Uterus (tissue), 4 donors: ENCODE measurements around the gene ADK. TPM values are rescaled to one million over a fixed set of nuclear protein-coding genes. Genes with fewer than 3 reads are reported as not detected.
"Not testable (repeated sequence)": the region's sequence is repeated elsewhere in the genome, so short reads cannot be mapped to it uniquely, and the experiment has no call there.

ENCODE experiments used
- DNase-seq, 2 donors: peaks; one replicate each; pipeline ENCODE4 v3.0.0-alpha.2; 2019 to 2020
- H3K27ac ChIP-seq, 2 donors: fragments of 200-600 bp; sonication (generic); 1 replicate in 1 of 2; 2 replicates in 1 of 2; pipeline ENCODE4 v1.5.1; 2016 to 2018
- H3K27me3 ChIP-seq, 2 donors: fragments of 200-600 bp; sonication (generic); one replicate each; pipeline ENCODE4 v1.5.1; 2018 to 2019; ENCODE audit warnings: control low read depth in 1 of 2
- H3K36me3 ChIP-seq, 2 donors: fragments of 200-600 bp; sonication (generic); one replicate each; pipeline ENCODE4 v1.5.1; 2019; ENCODE audit warnings: control low read depth in 1 of 2
- H3K4me1 ChIP-seq, 2 donors: fragments of 200-600 bp; sonication (generic); one replicate each; pipeline ENCODE4 v1.5.1; 2018 to 2019; ENCODE audit warnings: control low read depth in 1 of 2
- H3K4me3 ChIP-seq, 2 donors: fragments of 200-600 bp; sonication (generic); 1 replicate in 1 of 2; 2 replicates in 1 of 2; pipeline ENCODE4 v1.5.1; 2018 to 2019; ENCODE audit warnings: mild to moderate bottlenecking in 1 of 2
- H3K9me3 ChIP-seq, 2 donors: fragments of 200-600 bp; sonication (generic); one replicate each; pipeline ENCODE4 v1.5.1; 2019; ENCODE audit warnings: control low read depth in 1 of 2
- POLR2A ChIP-seq, 2 donors: fragments of 450-650 bp; IDR thresholded peaks; one replicate each; pipeline ENCODE4 v1.6.1; 2016; ENCODE audit warnings: antibody characterized with exemption in 2 of 2, mild to moderate bottlenecking in 1 of 2, moderate library complexity in 1 of 2
- intact Hi-C: fragments of 100-400 bp; cut with DNase I; formaldehyde crosslinking; loops from one replicate; pipeline ENCODE4 v1.15.1; 2023; ENCODE audit warnings: low total_unique reads
- total RNA-seq, 4 donors: library from RNA; depleted of rRNA in 3 of 4; stranded (reverse); fragments of >200 nt in 3 of 4; gene quantifications; one replicate each; pipeline versions ENCODE4 v1.1.0 to v1.2.4, GENCODE V29; 2014 to 2023
- TF ChIP-seq, protein P1 (sequence below), 4 experiments: fragments of 200-600 bp in 2 of 4; fragments of 450-650 bp in 2 of 4; sonication (generic) in 2 of 4; IDR thresholded peaks; one replicate each; pipeline ENCODE4 v1.5.1; 2016 to 2019; ENCODE audit warnings: antibody characterized with exemption in 4 of 4, mild to moderate bottlenecking in 2 of 4, moderate library complexity in 1 of 4
- donor health status: DM: yes; HTN: yes; CAD: no.

Gene ADK
- total RNA-seq, 4 donors from 2014 or later, result 12.6 to 41.1 (median 19.0) TPM

DNA sequence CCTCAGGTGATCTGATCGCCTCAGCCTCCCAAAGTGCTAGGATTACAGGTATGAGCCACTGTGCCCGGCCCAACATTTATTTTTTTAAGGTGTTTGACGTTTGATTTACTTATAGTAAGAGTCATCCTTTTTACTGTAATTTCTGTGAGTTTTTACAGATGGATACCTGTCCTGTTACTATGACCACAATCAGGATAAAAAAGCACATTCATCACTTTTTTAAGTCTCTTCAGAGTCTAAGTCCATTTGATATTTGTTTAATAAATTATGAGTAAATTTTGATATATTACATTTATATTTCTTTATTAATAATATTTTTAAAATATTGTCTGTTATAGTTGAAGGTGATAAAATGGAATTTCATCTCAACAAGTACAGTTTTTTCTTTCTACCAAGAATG lies 374.9 kb downstream of the ADK start:
- H3K4me3 ChIP-seq, result no peak overlapping the region
- H3K9me3 ChIP-seq, result no peaks in the 10 kb centered on the region
- H3K27ac ChIP-seq, result no peak overlapping the region
- no peak for DNase-seq
- intact Hi-C loops, result no loop called here
- TF ChIP-seq, protein P1, sequence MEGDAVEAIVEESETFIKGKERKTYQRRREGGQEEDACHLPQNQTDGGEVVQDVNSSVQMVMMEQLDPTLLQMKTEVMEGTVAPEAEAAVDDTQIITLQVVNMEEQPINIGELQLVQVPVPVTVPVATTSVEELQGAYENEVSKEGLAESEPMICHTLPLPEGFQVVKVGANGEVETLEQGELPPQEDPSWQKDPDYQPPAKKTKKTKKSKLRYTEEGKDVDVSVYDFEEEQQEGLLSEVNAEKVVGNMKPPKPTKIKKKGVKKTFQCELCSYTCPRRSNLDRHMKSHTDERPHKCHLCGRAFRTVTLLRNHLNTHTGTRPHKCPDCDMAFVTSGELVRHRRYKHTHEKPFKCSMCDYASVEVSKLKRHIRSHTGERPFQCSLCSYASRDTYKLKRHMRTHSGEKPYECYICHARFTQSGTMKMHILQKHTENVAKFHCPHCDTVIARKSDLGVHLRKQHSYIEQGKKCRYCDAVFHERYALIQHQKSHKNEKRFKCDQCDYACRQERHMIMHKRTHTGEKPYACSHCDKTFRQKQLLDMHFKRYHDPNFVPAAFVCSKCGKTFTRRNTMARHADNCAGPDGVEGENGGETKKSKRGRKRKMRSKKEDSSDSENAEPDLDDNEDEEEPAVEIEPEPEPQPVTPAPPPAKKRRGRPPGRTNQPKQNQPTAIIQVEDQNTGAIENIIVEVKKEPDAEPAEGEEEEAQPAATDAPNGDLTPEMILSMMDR (IDR thresholded peaks at IDR 0.05), result no peak
- no peak for TF ChIP-seq POLR2A (IDR thresholded peaks at IDR 0.05)
- H3K36me3 ChIP-seq, result no peaks in the 10 kb centered on the region
- H3K27me3 ChIP-seq, result no peaks in the 10 kb centered on the region
- H3K4me1 ChIP-seq, result no peaks in the 10 kb centered on the region

DNA sequence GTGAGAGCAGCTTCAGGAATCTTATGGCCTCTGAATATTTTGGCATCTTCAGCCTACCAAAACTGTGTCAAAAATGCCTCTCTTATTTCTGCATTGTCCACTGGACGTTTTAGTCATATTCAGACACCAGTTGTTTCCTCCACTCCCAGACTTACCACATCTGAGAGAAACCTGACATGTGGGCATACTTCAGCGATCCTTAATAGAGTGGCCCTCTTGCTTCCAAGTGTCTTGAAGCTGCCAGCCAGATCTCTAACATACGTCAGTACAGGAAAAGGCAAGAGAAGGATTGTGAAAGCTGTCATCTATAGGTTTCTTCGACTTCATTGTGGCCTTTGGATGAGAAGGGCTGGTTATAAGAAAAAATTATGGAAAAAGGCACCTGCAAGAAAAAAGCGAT lies 376.6 kb downstream of the ADK start:
- H3K36me3 ChIP-seq, intact Hi-C loops, H3K27ac ChIP-seq, H3K4me1 ChIP-seq, H3K4me3 ChIP-seq, H3K27me3 ChIP-seq, DNase-seq, H3K9me3 ChIP-seq: not testable (repeated sequence)

DNA sequence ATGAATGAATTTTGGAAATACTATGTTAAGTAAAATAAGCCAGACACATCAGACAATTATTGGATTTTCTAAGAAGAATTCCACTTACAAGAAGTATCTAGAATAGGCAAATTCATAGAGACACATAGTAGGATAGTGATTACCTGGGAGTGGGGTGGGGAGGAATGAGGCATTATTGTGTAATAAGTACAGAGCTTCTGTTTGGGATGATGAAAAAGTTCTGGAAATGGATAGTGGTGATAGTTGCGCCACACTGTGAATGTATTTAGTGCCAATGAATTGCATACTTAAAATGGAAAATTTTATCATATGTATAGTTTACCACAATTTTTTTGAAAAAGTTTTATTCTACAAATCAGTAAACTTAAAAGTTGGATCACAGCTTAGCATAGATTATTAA lies 378.2 kb downstream of the ADK start:
- H3K4me3 ChIP-seq, result no peak overlapping the region
- TF ChIP-seq, protein P1 (IDR thresholded peaks at IDR 0.05), result no peak
- TF ChIP-seq POLR2A (IDR thresholded peaks at IDR 0.05), result no peak
- H3K36me3 ChIP-seq, result no peaks in the 10 kb centered on the region
- H3K27ac ChIP-seq, result no peak overlapping the region
- no peaks in the 10 kb centered on the region for H3K27me3 ChIP-seq
- no peak for DNase-seq
- intact Hi-C loops, result no loop called here
- H3K4me1 ChIP-seq, result no peaks in the 10 kb centered on the region
- no peaks in the 10 kb centered on the region for H3K9me3 ChIP-seq

- no peaks in the 10 kb centered on the region for H3K9me3 ChIP-seq
- intact Hi-C loops, result no loop called here
These were observed 380.0 kb downstream of the ADK start for GRCh38 chr10:74530981-74531380.

DNA sequence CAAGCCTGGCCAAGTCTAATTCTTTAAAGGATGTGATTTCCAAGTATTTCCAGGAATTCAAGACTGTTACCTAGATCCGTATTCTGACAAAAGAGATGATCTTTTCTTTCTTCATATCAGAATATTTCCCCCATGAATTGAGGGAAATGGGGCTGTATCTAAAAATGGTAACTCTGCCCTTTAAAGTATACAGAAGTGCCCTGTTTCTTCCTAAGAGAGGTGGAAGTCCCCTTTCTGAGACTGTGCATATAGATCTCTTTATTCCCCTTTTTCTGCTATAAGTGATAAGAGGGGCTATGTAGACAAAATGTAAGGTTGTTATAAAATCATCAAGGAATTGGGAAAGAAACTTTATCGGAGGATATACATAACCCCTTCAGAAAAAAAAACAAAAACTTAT lies 388.3 kb downstream of the ADK start:
- H3K4me3 ChIP-seq, result no peak overlapping the region
- no peaks in the 10 kb centered on the region for H3K9me3 ChIP-seq
- no peaks in the 10 kb centered on the region for H3K27me3 ChIP-seq
- DNase-seq, result no peak
- no peak overlapping the region for H3K27ac ChIP-seq
- TF ChIP-seq, protein P1 (IDR thresholded peaks at IDR 0.05), result no peak
- TF ChIP-seq POLR2A (IDR thresholded peaks at IDR 0.05), result no peak
- intact Hi-C loops, result no loop called here
- no peaks in the 10 kb centered on the region for H3K4me1 ChIP-seq
- no peaks in the 10 kb centered on the region for H3K36me3 ChIP-seq

More at GRCh38 chr10:74530981-74531380, 380.0 kb downstream of the ADK start:
- no peaks in the 10 kb centered on the region for H3K4me1 ChIP-seq
- TF ChIP-seq POLR2A (IDR thresholded peaks at IDR 0.05), result no peak
- TF ChIP-seq, protein P1 (IDR thresholded peaks at IDR 0.05), result no peak
- H3K36me3 ChIP-seq, result no peaks in the 10 kb centered on the region
- H3K4me3 ChIP-seq, result no peak overlapping the region
- no peak overlapping the region for H3K27ac ChIP-seq
- H3K27me3 ChIP-seq, result no peaks in the 10 kb centered on the region
- no peak for DNase-seq

GRCh38 chr10:74541375-74541774 lies 390.4 kb downstream of the ADK start:
- intact Hi-C loops, result no loop called here

More at GRCh38 chr10:74541375-74541774, 390.4 kb downstream of the ADK start:
- Histone ChIP-seq H3K9me3 (no peaks in the 10 kb centered on the region), H3K4me3 (no peak overlapping the region), H3K27me3 (no peaks in the 10 kb centered on the region), H3K36me3 (no peaks in the 10 kb centered on the region), H3K4me1 (no peaks in the 10 kb centered on the region), H3K27ac (no peak overlapping the region)
- TF ChIP-seq, protein P1 (IDR thresholded peaks at IDR 0.05), result no peak
- no peak for TF ChIP-seq POLR2A (IDR thresholded peaks at IDR 0.05)
- no peak for DNase-seq
